GM12878 (cell line): ENCODE measurements around the gene SLC23A1. TPM values are rescaled to one million over a fixed set of nuclear protein-coding genes. Genes with fewer than 3 reads are reported as not detected.

Experiments
- BMI1 ChIP-seq: fragments of 450-650 bp; IDR thresholded peaks from 2 replicates; pipeline ENCODE4 v1.6.1; 2016; ENCODE audit warnings: mild to moderate bottlenecking, moderate library complexity, borderline replicate concordance
- CHD2 ChIP-seq: IDR thresholded peaks from 2 replicates; pipeline ENCODE4 v1.6.1; 2011; ENCODE audit warnings: low read depth, low read length, improper control_type of control experiment, borderline replicate concordance
- CTCF ChIP-seq, 3 experiments: IDR thresholded peaks in 2 of 3; conservative IDR thresholded peaks in 1 of 3; 2 replicates each; pipeline ENCODE4 v1.5.1; 2011; ENCODE audit warnings: low read depth in 3 of 3, low read length in 3 of 3, mild to moderate bottlenecking in 3 of 3, control low read depth in 2 of 3, moderate library complexity in 2 of 3, inconsistent platforms in 1 of 3, mixed read lengths in 1 of 3; ENCODE audit not compliant: control insufficient read depth in 2 of 3, insufficient read depth in 1 of 3; ENCODE audit errors: extremely low read depth in 1 of 3
- EGR1 ChIP-seq, 2 experiments: IDR thresholded peaks; 1 replicate in 1 of 2; 2 replicates in 1 of 2; pipeline ENCODE4 v1.6.1; 2011 to 2012; ENCODE audit warnings: low read depth in 2 of 2, low read length in 2 of 2, borderline replicate concordance in 1 of 2, mild to moderate bottlenecking in 1 of 2, moderate library complexity in 1 of 2
- GABPA ChIP-seq: IDR thresholded peaks from 2 replicates; pipeline ENCODE4 v1.6.1; 2014; ENCODE audit warnings: antibody characterized with exemption, low read depth, mild to moderate bottlenecking, inconsistent platforms
- LARP7 ChIP-seq: fragments of 450-650 bp; IDR thresholded peaks from 2 replicates; pipeline ENCODE4 v1.6.1; 2017; ENCODE audit warnings: mild to moderate bottlenecking
- MEF2B ChIP-seq: fragments of 450-650 bp; IDR thresholded peaks from 2 replicates; pipeline ENCODE4 v1.6.1; 2018; ENCODE audit warnings: mild to moderate bottlenecking, moderate library complexity; ENCODE audit not compliant: partially characterized antibody, poor library complexity, severe bottlenecking
- PML ChIP-seq: IDR thresholded peaks from 2 replicates; pipeline ENCODE4 v1.6.1; 2012; ENCODE audit warnings: low read length, inconsistent platforms
- POLR2AphosphoS2 ChIP-seq: IDR thresholded peaks from 2 replicates; pipeline ENCODE4 v1.6.1; 2011; ENCODE audit warnings: low read depth, mild to moderate bottlenecking, low read length, improper control_type of control experiment, moderate library complexity
- POLR2AphosphoS5 ChIP-seq: IDR thresholded peaks from 2 replicates; pipeline ENCODE4 v1.6.1; 2011; ENCODE audit warnings: mild to moderate bottlenecking, low read length, inconsistent platforms
- RB1 ChIP-seq: fragments of 450-650 bp; formaldehyde crosslinking; IDR thresholded peaks from 2 replicates; pipeline ENCODE4 v1.6.1; 2017; ENCODE audit warnings: mild to moderate bottlenecking, borderline replicate concordance
- RELA ChIP-seq: fragments of 450-650 bp; IDR thresholded peaks from 2 replicates; pipeline ENCODE4 v1.8.0; 2014; ENCODE audit warnings: borderline replicate concordance; ENCODE audit not compliant: partially characterized antibody
- SIN3A ChIP-seq: IDR thresholded peaks from 2 replicates; pipeline ENCODE4 v1.6.1; 2012; ENCODE audit warnings: low read depth, low read length, improper control_type of control experiment
- SMARCA5 ChIP-seq: fragments of 450-650 bp; IDR thresholded peaks from 2 replicates; pipeline ENCODE4 v1.6.1; 2017; ENCODE audit warnings: mild to moderate bottlenecking
- SMC3 ChIP-seq: IDR thresholded peaks from 2 replicates; pipeline ENCODE4 v1.6.1; 2011; ENCODE audit warnings: low read length, improper control_type of control experiment, borderline replicate concordance
- SP1 ChIP-seq: IDR thresholded peaks from one replicate; pipeline ENCODE4 v1.6.1; 2011; ENCODE audit warnings: low read depth, low read length
- STAT1 ChIP-seq: fragments of 450-650 bp; conservative IDR thresholded peaks from 2 replicates; pipeline ENCODE4 v1.6.1; 2014; ENCODE audit warnings: antibody characterized with exemption, mild to moderate bottlenecking
- SUPT20H ChIP-seq: IDR thresholded peaks from 2 replicates; pipeline ENCODE4 v1.6.1; 2011; ENCODE audit warnings: low read depth, mild to moderate bottlenecking, low read length, moderate library complexity, borderline replicate concordance; ENCODE audit not compliant: control insufficient read depth
- WRNIP1 ChIP-seq: IDR thresholded peaks from 2 replicates; pipeline ENCODE4 v1.6.1; 2011; ENCODE audit warnings: low read depth, low read length, improper control_type of control experiment, borderline replicate concordance
- ZSCAN29 ChIP-seq: fragments of 450-650 bp; IDR thresholded peaks from 2 replicates; pipeline ENCODE4 v1.6.1; 2017; ENCODE audit warnings: mild to moderate bottlenecking, moderate library complexity
- polyA plus RNA-seq, 11 experiments: library from polyadenylated mRNA; depleted of rRNA in 4 of 11; unstranded in 6 of 11; stranded (reverse) in 5 of 11; fragments of >200 nt; fragmentation: Nextera tagmentation in 4 of 11; fragmentation: Illumina TruSeq in 1 of 11; extraction: Ambion mirVana in 4 of 11; extraction: Trizol in 1 of 11; gene quantifications; 1 replicate in 1 of 11; 2 replicates in 10 of 11; pipeline versions ENCODE4 v1.2.1 to v1.2.3, GENCODE V29; 2011 to 2016; ENCODE audit warnings: inconsistent platforms in 2 of 11, missing spikeins in 2 of 11, low read depth in 1 of 11
- total RNA-seq, 4 experiments: library from RNA; depleted of rRNA in 3 of 4; stranded (reverse); fragments of >200 nt in 3 of 4; fragmentation: Illumina TruSeq in 1 of 4; extraction: Trizol in 1 of 4; gene quantifications; 2 replicates each; pipeline versions ENCODE4 v1.2.1 to v1.2.3, GENCODE V29; 2013 to 2021
- TF ChIP-seq, protein P1 (sequence below): fragments of 450-650 bp; formaldehyde crosslinking; IDR thresholded peaks from 2 replicates; pipeline ENCODE4 v1.5.0; 2022; ENCODE audit warnings: mild to moderate bottlenecking, missing genetic modification characterization
- TF ChIP-seq, protein P2 (sequence below): IDR thresholded peaks from 2 replicates; pipeline ENCODE4 v1.6.1; 2011; ENCODE audit warnings: low read depth, low read length, improper control_type of control experiment, borderline replicate concordance

SLC23A1 gene
- total and polyA plus RNA-seq, 10 of the 15 experiments (the other 5 are each of a cell fraction or from before 2014, with no cell fraction given) = 0.35 to 4.7 (median 1.6) TPM

GRCh38 chr5:139392678-139393496 lies 9.8 kb upstream of the SLC23A1 start (continued):
- TF ChIP-seq PML (no peak), SMC3 (peak; percentile 40; the same call in 1 of the 2 replicates), CHD2 (no peak; the same call in 1 of the 2 replicates), RELA (peak; percentile 71), EGR1 (IDR thresholded peaks at IDR 0.05; ENCODE audit: borderline replicate concordance in 1 of 2, low read depth in 2 of 2, low read length in 2 of 2) (peak in 1 of 2 experiments; percentile 8; a peak in 1 of 3 replicates), RB1 (no peak; the same call in 1 of the 2 replicates), GABPA (no peak), BMI1 (no peak), CTCF (IDR thresholded peaks at IDR 0.05 in 2 of 3, conservative IDR thresholded peaks at IDR 0.05 in 1 of 3; ENCODE audit: control insufficient read depth in 2 of 3, extremely low read depth in 1 of 3, insufficient read depth in 1 of 3, low read depth in 3 of 3, low read length in 3 of 3) (peak; percentile 89 to 98 (median 90)), SUPT20H (no peak), SP1 (peak; percentile 26), MEF2B (no peak), POLR2AphosphoS5 (peak; percentile 56), SIN3A (peak; percentile 94), LARP7 (peak; percentile 57), POLR2AphosphoS2 (0 out of 2 replicates have a peak, but pooled peaks have one; percentile 41), ZSCAN29 (no peak), WRNIP1 (no peak), STAT1 (no peak), SMARCA5 (peak; percentile 99)
- TF ChIP-seq, protein P1, sequence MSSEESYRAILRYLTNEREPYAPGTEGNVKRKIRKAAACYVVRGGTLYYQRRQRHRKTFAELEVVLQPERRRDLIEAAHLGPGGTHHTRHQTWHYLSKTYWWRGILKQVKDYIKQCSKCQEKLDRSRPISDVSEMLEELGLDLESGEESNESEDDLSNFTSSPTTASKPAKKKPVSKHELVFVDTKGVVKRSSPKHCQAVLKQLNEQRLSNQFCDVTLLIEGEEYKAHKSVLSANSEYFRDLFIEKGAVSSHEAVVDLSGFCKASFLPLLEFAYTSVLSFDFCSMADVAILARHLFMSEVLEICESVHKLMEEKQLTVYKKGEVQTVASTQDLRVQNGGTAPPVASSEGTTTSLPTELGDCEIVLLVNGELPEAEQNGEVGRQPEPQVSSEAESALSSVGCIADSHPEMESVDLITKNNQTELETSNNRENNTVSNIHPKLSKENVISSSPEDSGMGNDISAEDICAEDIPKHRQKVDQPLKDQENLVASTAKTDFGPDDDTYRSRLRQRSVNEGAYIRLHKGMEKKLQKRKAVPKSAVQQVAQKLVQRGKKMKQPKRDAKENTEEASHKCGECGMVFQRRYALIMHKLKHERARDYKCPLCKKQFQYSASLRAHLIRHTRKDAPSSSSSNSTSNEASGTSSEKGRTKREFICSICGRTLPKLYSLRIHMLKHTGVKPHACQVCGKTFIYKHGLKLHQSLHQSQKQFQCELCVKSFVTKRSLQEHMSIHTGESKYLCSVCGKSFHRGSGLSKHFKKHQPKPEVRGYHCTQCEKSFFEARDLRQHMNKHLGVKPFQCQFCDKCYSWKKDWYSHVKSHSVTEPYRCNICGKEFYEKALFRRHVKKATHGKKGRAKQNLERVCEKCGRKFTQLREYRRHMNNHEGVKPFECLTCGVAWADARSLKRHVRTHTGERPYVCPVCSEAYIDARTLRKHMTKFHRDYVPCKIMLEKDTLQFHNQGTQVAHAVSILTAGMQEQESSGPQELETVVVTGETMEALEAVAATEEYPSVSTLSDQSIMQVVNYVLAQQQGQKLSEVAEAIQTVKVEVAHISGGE = no peak
- TF ChIP-seq, protein P2, sequence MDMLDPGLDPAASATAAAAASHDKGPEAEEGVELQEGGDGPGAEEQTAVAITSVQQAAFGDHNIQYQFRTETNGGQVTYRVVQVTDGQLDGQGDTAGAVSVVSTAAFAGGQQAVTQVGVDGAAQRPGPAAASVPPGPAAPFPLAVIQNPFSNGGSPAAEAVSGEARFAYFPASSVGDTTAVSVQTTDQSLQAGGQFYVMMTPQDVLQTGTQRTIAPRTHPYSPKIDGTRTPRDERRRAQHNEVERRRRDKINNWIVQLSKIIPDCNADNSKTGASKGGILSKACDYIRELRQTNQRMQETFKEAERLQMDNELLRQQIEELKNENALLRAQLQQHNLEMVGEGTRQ = no peak
